Immature natural killer cell (primary cell): ENCODE data around the gene DHRS12. TPM values are rescaled to one million over a fixed set of nuclear protein-coding genes. Genes with fewer than 3 reads are reported as not detected.

Source experiments
- DNase-seq, 3 donors: peaks; one replicate each; pipeline ENCODE4 v3.0.0; 2022; ENCODE audit warnings: mixed read lengths in 1 of 3
- H3K27ac Mint-ChIP-seq, 6 donors: one replicate each; pipeline ENCODE4 v1.8.0; 2020; ENCODE audit warnings: mixed read lengths in 6 of 6, mild to moderate bottlenecking in 5 of 6, inconsistent platforms in 4 of 6, moderate library complexity in 3 of 6
- H3K27me3 Mint-ChIP-seq, 3 donors: one replicate each; pipeline ENCODE4 v1.8.0; 2020 to 2021; ENCODE audit warnings: low read depth in 3 of 3, mild to moderate bottlenecking in 3 of 3, mixed read lengths in 3 of 3, moderate library complexity in 3 of 3, inconsistent platforms in 1 of 3
- H3K36me3 Mint-ChIP-seq, 3 donors: one replicate each; pipeline ENCODE4 v1.8.0; 2020; ENCODE audit warnings: mixed read lengths in 3 of 3, inconsistent platforms in 2 of 3, mild to moderate bottlenecking in 2 of 3
- H3K4me1 Mint-ChIP-seq, 2 donors: one replicate each; pipeline ENCODE4 v1.8.0; 2020; ENCODE audit warnings: inconsistent platforms in 2 of 2, mild to moderate bottlenecking in 2 of 2, mixed read lengths in 2 of 2, moderate library complexity in 1 of 2
- H3K4me3 Mint-ChIP-seq, 5 donors: one replicate each; pipeline ENCODE4 v1.8.0; 2020; ENCODE audit warnings: mild to moderate bottlenecking in 5 of 5, mixed read lengths in 5 of 5, inconsistent platforms in 3 of 5, moderate library complexity in 3 of 5
- H3K9me3 Mint-ChIP-seq, 6 donors: one replicate each; pipeline ENCODE4 v1.8.0; 2020; ENCODE audit warnings: mild to moderate bottlenecking in 6 of 6, mixed read lengths in 6 of 6, inconsistent platforms in 4 of 6, moderate library complexity in 3 of 6
- polyA plus RNA-seq, 3 donors: library from polyadenylated mRNA; unstranded; fragments of 300-500 nt; fragmentation: Illumina TruSeq; gene quantifications; one replicate each; pipeline ENCODE4 v1.2.3, GENCODE V29; 2021

The DHRS12 gene
- polyA plus RNA-seq, 3 donors from 2014 or later = 9.7 to 11.4 (median 11.3) TPM

GRCh38 chr13:51823359-51823758, 19.4 kb upstream of the DHRS12 start:
- Mint-ChIP-seq H3K27ac (no peak overlapping the region), H3K36me3 (no peaks in the 10 kb centered on the region), H3K9me3 (no peaks in the 10 kb centered on the region), H3K27me3 (peaks cover 0 to 6% (median 4%) of the 10 kb centered on the region in 3 donors), H3K4me3 (no peak overlapping the region), H3K4me1 (peaks cover 63 to 66% of the 10 kb centered on the region in 2 donors)
- DNase-seq = no peak

GRCh38 chr13:51822106-51822815, 18.3 kb upstream of the DHRS12 start:
- no peaks in the 10 kb centered on the region for H3K9me3 Mint-ChIP-seq
- H3K27me3 Mint-ChIP-seq = peaks cover 0 to 8% (median 4%) of the 10 kb centered on the region in 3 donors
- H3K27ac Mint-ChIP-seq = peak overlapping the region; percentile 7 to 73 (median 27)
- H3K4me3 Mint-ChIP-seq = peak overlapping the region; percentile 23 to 63 (median 47)
- no peak for DNase-seq
- peaks cover 57 to 61% of the 10 kb centered on the region in 2 donors for H3K4me1 Mint-ChIP-seq
- H3K36me3 Mint-ChIP-seq = no peaks in the 10 kb centered on the region

- DNase-seq = peak in 1 of 3 donors; percentile 31
- Mint-ChIP-seq H3K9me3 (no peaks in the 10 kb centered on the region), H3K36me3 (no peaks in the 10 kb centered on the region), H3K27ac (peak overlapping the region; percentile 7 to 73 (median 27)), H3K27me3 (peaks cover 0 to 8% (median 4%) of the 10 kb centered on the region in 3 donors), H3K4me1 (peaks cover 50 to 54% of the 10 kb centered on the region in 2 donors), H3K4me3 (peak overlapping the region; percentile 27 to 63 (median 47))
These were observed 17.6 kb upstream of the DHRS12 start for GRCh38 chr13:51821606-51822005.

- Mint-ChIP-seq H3K27me3 (peaks cover 2 to 7% (median 4%) of the 10 kb centered on the region in 3 donors), H3K4me1 (peaks cover 39 to 43% of the 10 kb centered on the region in 2 donors), H3K36me3 (no peaks in the 10 kb centered on the region), H3K27ac (peak overlapping the region in 1 of 6 donors; percentile 46), H3K9me3 (no peaks in the 10 kb centered on the region), H3K4me3 (no peak overlapping the region)
- no peak for DNase-seq
These were observed 16.1 kb upstream of the DHRS12 start for GRCh38 chr13:51820016-51820597.

GRCh38 chr13:51819544-51819943, 15.6 kb upstream of the DHRS12 start:
- Mint-ChIP-seq H3K4me3 (no peak overlapping the region), H3K27ac (no peak overlapping the region), H3K4me1 (peaks cover 39 to 43% of the 10 kb centered on the region in 2 donors), H3K9me3 (no peaks in the 10 kb centered on the region), H3K36me3 (no peaks in the 10 kb centered on the region), H3K27me3 (peaks cover 2 to 7% (median 4%) of the 10 kb centered on the region in 3 donors)
- DNase-seq = no peak

GRCh38 chr13:51818781-51819511, 15.0 kb upstream of the DHRS12 start:
- no peaks in the 10 kb centered on the region for H3K36me3 Mint-ChIP-seq
- H3K4me1 Mint-ChIP-seq = peaks cover 35 to 37% of the 10 kb centered on the region in 2 donors
- DNase-seq = no peak
- H3K27ac Mint-ChIP-seq = peak overlapping the region in 1 of 6 donors; percentile 46
- H3K9me3 Mint-ChIP-seq = no peaks in the 10 kb centered on the region
- H3K4me3 Mint-ChIP-seq = no peak overlapping the region
- H3K27me3 Mint-ChIP-seq = peaks cover 2 to 7% (median 4%) of the 10 kb centered on the region in 3 donors

GRCh38 chr13:51818276-51818675, 14.3 kb upstream of the DHRS12 start:
- Mint-ChIP-seq H3K4me1 (peaks cover 35% of the 10 kb centered on the region in 2 donors), H3K4me3 (no peak overlapping the region)

GRCh38 chr13:51817717-51818116, 13.8 kb upstream of the DHRS12 start:
- H3K27ac Mint-ChIP-seq = peak overlapping the region in 1 of 6 donors; percentile 21

More at GRCh38 chr13:51818276-51818675, 14.3 kb upstream of the DHRS12 start:
- Mint-ChIP-seq H3K36me3 (no peaks in the 10 kb centered on the region), H3K9me3 (no peaks in the 10 kb centered on the region), H3K27me3 (peaks cover 2 to 7% (median 2%) of the 10 kb centered on the region in 3 donors), H3K27ac (peak overlapping the region in 2 of 6 donors; percentile 21 to 22)
- DNase-seq = no peak

GRCh38 chr13:51816604-51817249, 12.8 kb upstream of the DHRS12 start:
- Mint-ChIP-seq H3K9me3 (no peaks in the 10 kb centered on the region), H3K36me3 (no peaks in the 10 kb centered on the region), H3K27me3 (peaks cover 2 to 7% (median 2%) of the 10 kb centered on the region in 3 donors), H3K27ac (peak overlapping the region in 3 of 6 donors; percentile 23 to 36 (median 25)), H3K4me1 (peaks cover 28 to 29% of the 10 kb centered on the region in 2 donors), H3K4me3 (no peak overlapping the region)
- no peak for DNase-seq

More at GRCh38 chr13:51817717-51818116, 13.8 kb upstream of the DHRS12 start:
- H3K4me1 Mint-ChIP-seq = peaks cover 33% of the 10 kb centered on the region in 2 donors
- H3K9me3 Mint-ChIP-seq = no peaks in the 10 kb centered on the region
- no peak overlapping the region for H3K4me3 Mint-ChIP-seq
- no peaks in the 10 kb centered on the region for H3K36me3 Mint-ChIP-seq
- no peak for DNase-seq
- H3K27me3 Mint-ChIP-seq = peaks cover 2 to 7% (median 2%) of the 10 kb centered on the region in 3 donors

- Mint-ChIP-seq H3K27me3 (peaks cover under 1 to 7% (median 2%) of the 10 kb centered on the region in 3 donors), H3K36me3 (no peaks in the 10 kb centered on the region), H3K27ac (no peak overlapping the region), H3K9me3 (no peaks in the 10 kb centered on the region), H3K4me3 (no peak overlapping the region), H3K4me1 (peaks cover 24 to 25% of the 10 kb centered on the region in 2 donors)
- DNase-seq = no peak
These were observed 11.9 kb upstream of the DHRS12 start for GRCh38 chr13:51815848-51816247.

- Mint-ChIP-seq H3K27me3 (peaks cover 0 to 7% (median 2%) of the 10 kb centered on the region in 3 donors), H3K36me3 (no peaks in the 10 kb centered on the region), H3K27ac (peak overlapping the region in 5 of 6 donors; percentile 68 to 87 (median 77)), H3K9me3 (no peaks in the 10 kb centered on the region), H3K4me1 (peaks cover 19 to 20% of the 10 kb centered on the region in 2 donors), H3K4me3 (peak overlapping the region; percentile 9 to 74 (median 43))
- DNase-seq = peak; percentile 75 to 78 (median 77)
These were observed 11.1 kb upstream of the DHRS12 start for GRCh38 chr13:51814825-51815650.

- Mint-ChIP-seq H3K9me3 (no peaks in the 10 kb centered on the region), H3K27me3 (peaks cover 0 to 7% (median 2%) of the 10 kb centered on the region in 3 donors), H3K4me3 (no peak overlapping the region), H3K27ac (peak overlapping the region in 2 of 6 donors; percentile 44 to 69), H3K4me1 (peaks cover 19 to 20% of the 10 kb centered on the region in 2 donors), H3K36me3 (no peaks in the 10 kb centered on the region)
- DNase-seq = no peak
These were observed 10.1 kb upstream of the DHRS12 start for GRCh38 chr13:51814071-51814470.
